Dedifferentiated amniotic fluid mesenchymal stem cell (primary cell): Measurements from ENCODE around the gene IGFBP2.
A peak's percentile ranks its signal among the peaks of the same experiment; 100 is the strongest.

Source experiments
- DNase-seq: peaks from one replicate; pipeline ENCODE4 v3.0.0-alpha.2; 2016; ENCODE audit errors: extremely low spot score

The IGFBP2 gene

DNA sequence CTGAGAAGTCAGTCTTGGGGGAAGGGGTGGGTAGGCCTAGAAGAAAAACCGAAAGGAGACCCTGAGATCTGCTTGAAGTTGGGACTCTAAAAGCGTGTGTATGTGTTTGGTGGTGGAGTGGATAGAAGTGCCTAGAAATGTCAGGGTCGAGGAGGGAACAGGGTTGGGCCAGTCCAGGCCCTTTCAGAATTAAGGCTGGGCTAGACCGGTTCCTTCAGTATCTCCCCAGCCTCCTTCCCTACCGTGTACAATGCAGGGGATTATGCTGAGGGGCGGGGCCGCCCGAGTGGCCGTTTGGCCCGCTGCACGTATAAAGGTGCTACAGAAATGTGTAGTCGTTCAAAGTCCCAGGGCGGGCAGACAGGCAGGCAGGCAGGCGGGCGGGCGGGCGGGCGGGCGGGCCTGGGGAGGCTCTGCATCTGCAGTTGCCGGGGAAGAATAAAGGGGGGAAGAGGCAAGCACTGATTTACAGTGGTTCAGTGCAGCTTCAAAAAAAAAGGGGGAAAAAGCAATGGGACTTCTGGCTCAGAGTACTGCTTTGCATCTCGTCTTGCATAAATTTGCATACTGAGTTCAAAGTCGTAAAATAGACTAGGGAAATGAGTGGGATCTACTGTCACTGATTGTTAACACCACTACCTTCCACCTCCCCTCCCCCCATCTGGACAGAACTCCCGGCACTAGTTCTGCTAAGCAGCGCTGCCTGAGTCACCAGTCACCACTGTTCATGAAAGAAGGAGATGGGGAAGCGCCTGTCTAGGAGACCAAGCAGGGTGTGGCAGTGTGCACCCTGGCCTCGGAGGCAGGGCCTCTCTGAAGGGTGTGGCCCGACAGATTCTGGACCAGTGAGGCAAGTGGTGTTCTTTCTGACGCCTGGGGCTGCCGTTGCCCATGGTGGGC is 3.6 kb downstream of the IGFBP2 start:
- DNase-seq: peak; percentile 68

DNA sequence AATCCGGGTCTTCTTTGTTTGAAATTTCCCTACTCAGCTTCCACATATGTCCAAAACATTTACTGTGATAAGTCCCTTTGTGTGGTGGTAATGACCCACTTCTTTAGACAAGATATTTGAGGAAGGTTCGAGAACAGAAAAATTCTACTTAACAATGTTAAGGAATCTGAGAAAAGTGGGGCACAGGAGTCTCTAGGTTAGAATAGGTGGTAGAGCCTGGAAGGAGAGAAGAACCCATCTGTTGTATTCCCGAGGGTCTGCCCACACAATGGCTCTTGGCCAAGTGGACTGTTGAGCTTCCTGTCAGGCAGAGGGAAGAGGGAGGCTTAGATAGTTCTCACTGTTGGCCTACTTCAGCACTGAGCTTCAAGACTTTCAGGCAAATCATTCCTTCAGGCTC is 4.3 kb downstream of the IGFBP2 start:
- no peak for DNase-seq

DNA sequence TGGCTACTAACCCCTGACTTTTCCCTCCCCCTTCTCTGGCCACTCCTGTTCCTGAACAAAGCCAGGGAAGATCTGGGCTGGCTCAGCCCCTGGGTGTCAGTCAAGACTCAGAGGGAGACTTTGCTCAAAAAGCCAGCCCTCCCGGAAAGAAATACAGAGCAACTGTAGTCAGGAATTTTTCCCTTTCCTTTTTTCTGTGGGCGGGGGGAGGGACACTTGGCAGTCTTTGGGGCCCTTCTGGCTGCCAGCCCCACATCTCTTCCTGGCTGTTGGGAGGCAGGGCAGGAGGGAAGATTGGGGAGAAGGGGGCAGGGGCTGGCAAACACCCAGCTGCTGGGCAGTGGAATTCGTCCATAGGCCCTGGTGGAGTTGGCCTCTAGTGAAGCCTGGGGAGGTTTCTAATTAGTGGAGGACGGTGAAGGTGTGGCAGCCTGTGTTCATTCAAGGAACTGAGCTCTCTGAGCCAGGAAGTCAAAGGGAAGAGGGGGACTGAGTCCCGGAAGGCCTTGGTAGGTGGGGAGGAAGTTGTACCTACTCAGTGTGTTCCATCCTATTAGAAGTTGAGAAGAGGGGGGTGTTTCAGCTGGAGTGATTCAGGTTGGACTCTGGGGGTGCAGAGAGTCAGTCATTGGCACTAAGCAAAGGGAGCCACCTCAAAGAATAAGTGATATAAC is 10.9 kb downstream of the IGFBP2 start:
- DNase-seq: no peak

DNA sequence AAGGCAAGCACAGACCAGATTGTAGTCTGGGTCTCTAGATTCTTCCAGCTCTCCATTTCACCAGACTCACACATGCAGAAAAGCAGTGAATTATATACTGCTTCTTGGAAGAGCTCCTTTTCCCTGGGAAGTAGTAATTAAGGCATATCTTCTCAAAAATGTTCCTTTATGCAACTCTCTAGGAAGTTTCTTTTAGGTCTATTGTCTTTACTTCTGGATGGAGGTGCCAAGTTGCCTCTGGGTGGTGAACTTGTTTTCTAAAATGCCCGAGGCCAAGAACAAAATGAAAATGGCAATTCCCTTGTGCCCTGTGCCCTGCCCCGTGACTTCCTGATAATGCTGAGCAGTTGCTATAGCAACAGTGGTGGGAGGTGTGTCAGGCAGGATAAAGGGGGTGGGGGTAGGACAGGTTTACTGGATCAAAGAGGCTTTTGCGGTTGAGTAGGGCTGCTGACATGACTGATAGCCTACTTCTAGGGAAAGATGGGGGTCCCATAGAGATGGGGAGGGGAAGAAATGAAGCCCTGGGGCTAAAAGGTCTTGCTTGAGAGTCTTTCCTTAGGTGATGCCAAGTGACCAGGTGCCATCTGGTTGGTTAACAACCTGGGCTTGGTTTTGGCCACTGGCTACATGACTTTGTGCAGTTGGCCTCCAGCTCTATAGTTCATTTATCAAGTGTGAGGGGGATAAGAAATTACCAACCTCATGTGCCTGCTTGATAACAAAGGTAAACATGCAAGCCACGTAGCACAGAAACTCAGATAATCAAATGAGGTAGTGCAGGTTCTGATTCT is 11.8 kb downstream of the IGFBP2 start:
- DNase-seq: no peak

DNA sequence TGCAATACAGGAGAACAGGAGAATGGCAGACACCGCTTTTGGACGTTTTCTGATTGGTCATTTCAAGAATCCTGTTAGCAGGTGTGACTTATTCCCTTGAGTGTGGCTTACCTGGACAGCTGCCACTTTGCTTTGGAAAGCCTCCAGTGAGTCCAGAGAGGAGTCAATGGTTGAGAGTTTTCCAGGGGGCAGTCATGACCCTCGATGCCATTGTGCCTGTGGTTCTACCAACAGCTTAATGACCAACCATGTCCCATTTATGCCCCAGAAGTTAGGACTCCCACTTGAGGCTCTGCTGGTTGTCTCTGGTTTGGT is 12.4 kb downstream of the IGFBP2 start:
- no peak for DNase-seq

DNA sequence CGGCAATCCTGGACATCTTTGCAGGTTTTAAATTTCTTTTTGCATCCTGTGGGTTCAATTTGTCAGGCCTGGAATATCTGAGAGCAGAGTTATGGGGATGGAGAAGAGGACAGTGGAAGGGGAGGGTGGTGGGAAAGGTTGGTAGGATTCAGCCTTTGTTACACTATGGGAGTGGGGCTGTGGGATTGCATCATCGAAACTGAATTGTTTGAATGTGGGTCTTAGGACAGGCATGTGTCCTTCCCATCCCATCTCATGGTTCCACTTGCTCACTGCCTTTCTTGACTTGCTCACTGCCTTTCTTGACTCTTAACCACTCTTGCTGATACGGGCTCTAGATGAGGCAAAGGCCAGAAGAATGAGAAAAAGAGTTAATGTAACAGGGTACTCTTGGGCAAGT is 12.9 kb downstream of the IGFBP2 start:
- DNase-seq: no peak

DNA sequence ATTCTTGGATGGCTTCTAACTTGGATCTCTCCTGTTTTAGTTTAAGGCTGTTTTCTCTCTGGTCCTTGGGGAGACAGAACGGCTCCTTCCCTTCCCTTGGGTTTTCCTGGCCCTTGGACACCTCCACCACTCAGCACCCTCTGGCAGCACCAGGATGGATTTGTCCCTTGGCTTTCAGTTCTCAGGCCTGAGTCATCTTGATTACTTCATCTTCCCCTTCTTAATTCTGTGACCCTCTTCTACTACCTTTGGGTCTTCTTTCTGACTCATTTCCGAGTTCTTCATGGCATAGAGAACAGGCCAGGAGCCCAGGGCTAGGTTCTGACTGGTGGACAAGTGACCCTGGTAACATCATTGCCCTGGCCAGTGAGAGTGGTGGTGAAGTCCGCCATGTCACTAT is 14.9 kb downstream of the IGFBP2 start:
- no peak for DNase-seq

DNA sequence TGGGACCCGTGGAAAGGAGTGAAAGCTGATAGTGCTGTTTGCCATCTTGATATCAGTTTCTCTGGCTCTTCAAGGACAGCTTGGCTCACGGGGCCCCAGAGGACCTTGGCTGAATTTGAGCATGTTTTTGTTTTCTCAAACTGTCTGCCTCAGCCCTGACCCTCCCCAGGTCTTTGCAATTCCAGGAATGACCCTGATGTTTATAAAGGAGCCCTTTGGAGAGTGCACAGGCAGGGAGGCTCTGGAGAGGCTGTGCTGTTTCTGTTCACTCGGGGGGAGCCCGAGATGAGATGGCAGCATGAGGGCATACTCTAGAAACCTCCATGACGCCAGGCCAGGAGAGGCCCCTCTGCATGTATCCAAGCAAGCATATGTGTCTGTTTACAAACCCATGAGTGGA is 16.4 kb downstream of the IGFBP2 start:
- no peak for DNase-seq

DNA sequence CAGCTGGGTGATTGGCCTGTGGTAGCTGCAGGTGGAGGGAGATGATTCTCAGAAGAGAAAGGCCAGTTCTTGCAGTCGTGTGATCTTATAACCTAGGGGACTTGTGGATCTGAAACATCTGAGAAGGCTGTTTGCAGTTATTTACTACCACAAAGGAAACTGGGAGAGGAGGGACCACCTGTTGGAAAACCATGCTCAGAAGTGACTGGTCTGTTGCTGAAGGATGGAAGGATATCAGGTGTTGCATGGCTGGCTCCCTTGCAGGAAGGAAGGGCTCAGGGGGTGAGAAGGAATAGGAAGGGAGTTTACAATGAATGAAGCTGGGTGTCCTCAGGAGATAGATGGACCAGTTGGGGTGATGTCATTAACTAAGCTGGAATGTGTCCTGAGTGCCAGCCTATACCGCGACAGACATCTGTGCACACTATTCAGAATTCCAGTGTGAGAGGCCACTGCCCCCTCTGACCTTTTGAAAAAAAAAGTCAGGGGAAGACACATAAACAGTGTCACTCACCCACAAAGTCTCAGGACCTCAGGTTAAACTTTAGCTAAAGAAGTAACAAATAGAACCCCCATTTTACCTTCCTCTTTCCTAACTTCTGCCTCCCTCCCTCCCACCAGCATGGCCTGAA is 17.5 kb downstream of the IGFBP2 start:
- no peak for DNase-seq

DNA sequence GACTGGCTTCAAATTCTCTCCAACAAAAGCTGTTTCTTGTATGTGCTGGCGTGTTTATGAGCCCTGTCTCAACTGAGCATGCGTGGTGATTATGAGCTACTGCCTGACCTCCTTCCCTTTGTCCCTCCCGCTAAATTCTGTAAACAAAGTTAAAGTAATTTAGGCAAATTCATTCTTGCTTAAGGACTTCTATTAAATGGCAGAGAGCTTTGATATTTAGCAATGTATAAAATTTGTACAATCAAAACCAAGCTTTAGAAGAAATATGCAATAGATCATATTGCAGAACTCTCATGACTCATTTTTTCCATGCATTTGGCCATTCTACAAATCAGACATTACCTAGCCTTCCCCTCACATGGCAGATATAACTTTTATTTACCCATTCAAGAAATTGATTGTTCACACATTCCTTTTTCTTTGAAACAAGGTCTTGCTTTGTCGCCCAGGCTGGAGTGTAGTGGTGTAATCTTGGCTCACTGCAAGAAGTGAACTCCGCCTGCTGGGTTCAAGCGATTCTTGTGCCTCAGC is 18.2 kb downstream of the IGFBP2 start:
- peak; percentile 88 for DNase-seq

DNA sequence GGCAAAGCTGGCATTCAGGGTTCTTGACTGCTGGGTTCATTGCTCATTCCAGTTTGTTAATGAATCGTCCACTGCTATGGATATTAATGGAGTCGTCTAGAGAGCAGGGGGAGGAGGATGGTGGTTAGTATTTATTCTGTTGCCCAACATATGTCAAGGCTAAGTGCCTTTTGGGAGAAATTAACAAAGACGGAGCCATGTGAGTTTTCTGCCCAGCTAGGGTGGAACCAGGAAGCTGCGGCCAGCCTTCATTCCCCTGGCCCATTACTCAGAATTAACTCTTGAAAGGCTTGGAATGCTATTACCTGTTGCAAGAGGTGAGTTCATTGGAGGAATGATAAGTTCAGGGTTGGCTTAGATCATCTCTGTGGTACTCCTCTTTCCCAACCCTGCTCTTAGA is 19.3 kb downstream of the IGFBP2 start:
- DNase-seq: no peak

DNA sequence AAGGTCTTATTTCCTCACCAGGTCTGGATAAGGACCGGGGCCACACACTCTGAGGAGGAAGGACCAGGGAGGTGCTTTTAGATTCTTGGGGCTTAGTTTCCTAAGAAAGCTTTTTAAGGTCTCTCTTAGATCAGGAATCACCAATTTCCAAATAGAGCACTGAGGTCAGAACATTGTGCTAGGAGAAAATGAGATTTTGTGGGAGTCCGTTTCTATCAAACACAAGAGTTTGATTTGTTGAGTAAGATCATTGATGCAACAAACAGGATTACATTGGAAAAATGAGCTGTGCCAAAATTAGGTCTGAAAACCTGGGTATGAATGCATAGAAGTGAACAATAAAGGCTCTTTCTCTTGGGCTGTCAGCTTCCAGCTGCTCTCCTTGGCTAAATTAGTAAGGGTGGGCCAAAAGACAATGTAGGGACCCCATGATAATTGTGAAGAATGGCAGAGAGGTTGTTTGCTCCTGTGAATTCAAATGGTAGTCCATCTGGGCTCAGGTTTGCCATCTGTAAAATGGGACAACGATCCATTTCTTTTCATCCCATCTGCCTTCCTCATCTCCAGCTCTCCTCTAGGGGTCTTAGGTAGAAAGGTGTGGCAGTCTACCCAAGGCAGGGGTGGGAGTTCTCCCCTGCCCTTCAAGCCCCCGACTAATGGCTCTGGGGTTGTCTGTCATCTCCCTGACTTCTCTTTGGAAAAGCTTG is 20.0 kb downstream of the IGFBP2 start:
- DNase-seq: no peak

DNA sequence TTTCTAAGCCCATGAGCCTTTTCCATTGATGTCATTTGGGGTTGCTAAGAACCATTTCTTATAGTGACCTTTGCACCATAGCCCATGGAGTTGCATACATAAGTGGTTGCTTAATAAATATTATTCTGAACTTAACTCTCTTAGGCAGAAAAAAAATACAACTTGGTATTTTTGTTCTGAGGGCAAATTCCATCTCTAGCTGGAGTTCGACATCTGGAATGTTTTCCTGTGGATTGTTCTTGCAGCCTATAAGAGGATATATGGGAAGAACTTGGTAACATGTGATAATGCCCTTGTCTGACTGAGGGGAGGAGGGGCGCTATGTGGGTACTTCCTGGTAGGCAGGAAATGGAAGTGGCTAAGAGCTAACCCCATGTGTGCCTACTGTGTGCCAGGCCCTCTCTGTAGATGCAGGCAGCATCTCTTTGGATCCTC is 20.7 kb downstream of the IGFBP2 start:
- DNase-seq: peak; percentile 66

DNA sequence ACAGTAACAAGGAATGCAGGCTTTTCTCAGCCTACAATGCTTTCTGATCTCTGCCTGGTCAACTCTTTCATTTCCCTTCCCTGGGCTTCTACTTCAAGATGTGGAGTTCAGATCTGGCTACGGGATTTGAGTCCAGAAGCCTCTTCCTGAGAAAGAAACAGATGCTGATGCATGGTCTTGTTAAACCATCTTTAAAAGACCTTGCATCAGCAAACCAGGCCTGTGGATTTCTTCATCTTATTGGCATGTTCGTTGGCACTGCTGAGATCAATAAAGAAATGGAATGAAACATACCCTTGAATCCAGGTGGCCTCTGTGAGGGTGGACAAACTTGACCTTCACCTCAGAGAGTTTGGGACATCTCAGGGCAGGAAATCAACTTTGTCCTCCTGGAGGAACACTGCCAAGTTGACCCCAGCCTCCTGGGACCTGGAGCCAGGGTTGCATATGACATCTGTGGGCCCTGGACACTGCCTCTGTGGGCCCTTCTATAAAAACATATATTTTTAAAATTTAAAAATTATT is 21.4 kb downstream of the IGFBP2 start:
- no peak for DNase-seq

DNA sequence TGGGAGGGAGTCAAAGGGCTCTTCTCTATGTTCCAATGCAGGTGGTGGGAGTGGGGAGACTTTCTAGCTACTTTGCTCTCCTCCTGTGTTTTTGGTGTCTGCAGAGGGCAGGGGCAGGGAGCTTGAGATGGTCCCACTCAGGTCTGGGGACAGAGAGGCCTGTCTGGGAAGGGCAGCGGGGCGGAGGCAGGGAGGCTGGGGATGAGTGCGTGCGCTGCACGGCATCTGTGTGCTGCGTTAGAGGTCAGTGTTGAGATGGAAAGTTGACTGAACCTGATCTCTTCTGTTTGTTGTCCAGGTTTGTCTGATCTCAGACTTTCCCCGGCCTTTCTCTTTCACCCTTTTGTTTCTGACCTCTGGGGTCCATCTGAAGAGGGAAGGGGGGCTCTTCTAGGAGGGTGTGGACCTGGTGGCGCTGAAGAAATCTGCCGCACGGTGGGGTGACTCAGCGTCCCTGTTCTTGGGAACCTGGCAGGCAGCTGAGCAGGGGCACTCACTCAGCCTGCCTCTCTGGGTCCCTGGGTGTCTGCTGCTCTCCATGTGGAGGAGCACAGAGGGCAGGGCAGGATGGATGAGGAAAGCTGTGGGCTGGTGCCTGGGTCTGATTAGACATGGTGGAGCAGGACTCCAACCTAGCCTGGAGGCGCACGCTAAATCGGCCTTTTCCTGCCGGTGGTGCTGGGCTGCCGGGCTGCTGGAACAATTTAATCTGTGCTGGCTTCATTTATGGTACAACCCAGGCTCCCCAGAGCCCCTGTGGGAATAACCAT is 24.1 kb downstream of the IGFBP2 start:
- no peak for DNase-seq

DNA sequence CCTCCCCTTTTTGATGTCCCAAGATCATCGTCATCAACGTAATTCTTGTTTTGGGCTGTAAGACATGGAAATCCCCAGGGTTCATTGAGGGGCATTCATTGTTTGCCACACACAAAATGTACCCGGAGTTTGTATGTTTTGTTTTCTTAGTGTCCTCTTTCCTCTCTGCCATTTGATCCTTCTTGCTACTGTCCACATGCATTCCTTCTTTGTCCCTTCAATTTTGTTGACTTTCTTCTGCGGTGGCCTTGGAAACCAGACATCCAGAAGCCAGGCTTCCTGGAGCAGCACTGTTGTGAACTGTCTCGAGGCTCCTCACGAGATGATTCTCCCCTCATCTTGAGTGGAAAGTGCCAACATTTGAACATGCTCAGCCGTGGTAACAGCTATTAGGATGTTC is 24.8 kb downstream of the IGFBP2 start:
- no peak for DNase-seq

DNA sequence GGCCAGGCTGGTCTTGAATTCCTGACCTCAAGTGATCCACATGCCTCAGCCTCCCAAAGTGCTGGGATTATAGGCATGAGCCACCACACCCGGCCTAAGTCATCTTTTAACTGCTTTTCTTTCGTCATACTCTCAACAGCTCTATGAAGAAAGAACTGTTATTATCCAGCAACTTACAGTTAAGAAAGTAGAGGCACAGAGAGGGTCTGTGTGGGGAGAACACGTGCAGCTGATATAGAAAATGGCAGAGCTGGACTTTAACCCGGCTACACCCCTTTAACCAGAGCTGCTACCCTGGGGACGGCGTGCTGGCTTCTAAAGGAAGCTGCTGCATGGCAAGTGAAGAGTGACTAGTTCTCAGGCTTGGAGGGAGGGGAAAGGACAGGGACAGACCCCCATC is 25.5 kb downstream of the IGFBP2 start:
- no peak for DNase-seq

DNA sequence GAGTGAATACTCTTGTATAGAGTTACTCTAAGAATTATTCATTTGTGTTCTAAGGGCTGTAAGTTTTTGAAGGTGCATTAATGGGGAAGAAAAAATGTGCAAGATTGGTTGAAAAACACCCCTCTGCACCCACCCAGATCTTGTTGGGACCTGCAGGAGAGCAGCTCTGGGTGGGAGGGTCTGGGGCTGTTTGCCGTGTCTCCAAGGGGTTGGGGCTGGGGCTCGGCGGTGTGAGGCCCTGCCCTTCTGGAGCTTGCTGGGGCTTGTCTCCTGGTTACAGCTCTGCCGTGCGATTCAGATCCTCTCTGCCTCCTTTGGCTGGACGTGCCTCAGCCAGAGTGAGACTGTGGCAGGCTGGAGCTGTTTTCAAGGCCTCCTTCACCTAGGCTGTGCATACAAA is 26.1 kb downstream of the IGFBP2 start:
- no peak for DNase-seq

DNA sequence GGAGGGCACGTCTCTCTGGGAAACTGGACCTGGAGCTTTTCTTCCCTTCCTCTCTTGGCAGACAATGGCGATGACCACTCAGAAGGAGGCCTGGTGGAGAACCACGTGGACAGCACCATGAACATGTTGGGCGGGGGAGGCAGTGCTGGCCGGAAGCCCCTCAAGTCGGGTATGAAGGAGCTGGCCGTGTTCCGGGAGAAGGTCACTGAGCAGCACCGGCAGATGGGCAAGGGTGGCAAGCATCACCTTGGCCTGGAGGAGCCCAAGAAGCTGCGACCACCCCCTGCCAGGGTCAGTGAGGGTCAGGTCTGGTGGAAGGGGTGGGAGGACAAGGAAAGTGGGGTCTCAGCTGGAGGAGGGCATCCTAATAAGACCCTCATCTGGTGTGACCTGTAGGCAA is 27.3 kb downstream of the IGFBP2 start:
- no peak for DNase-seq

DNA sequence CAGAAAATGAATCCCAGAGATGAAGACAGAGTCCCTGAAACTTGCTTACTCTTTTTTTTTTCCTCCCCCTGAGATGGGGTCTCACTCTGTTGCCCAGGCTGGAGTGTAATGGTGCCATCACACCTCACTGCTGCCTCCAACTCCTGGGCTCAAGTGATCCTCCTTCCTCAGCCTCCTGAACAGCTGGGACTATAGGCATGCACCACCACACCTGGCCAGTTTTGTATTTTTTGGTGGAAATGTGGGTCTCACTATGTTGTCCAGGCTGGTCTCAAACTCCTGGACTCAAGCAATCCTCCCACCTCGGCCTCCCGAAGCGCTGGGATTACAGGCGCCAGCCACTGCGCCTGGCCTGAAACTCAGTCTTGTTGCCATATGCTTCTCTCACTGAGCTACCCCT is 27.8 kb downstream of the IGFBP2 start:
- no peak for DNase-seq
